Upper lobe of right lung (tissue), 1 donor: ENCODE data around the gene FRMD4A. TPM values are rescaled to one million over a fixed set of nuclear protein-coding genes. Genes with fewer than 3 reads are reported as not detected.
A peak's percentile ranks its signal among the peaks of the same experiment; 100 is the strongest.

Source experiments
- ATAC-seq: fragments of 200-7000 bp; cut with Tn5 transposase; one replicate; pipeline ENCODE4 v1.9.1; 2020; ENCODE audit warnings: mild to moderate bottlenecking, moderate library complexity
- DNase-seq: peaks from one replicate; pipeline ENCODE4 v3.0.0-alpha.2; 2020
- H3K27ac ChIP-seq: fragments of 200-600 bp; one replicate; pipeline ENCODE4 v1.8.0; 2022
- H3K27me3 ChIP-seq: fragments of 200-600 bp; one replicate; pipeline ENCODE4 v1.8.0; 2022; ENCODE audit warnings: mild to moderate bottlenecking
- H3K36me3 ChIP-seq: fragments of 200-600 bp; one replicate; pipeline ENCODE4 v1.8.0; 2022
- H3K4me1 ChIP-seq: fragments of 200-600 bp; one replicate; pipeline ENCODE4 v1.8.0; 2022
- H3K4me3 ChIP-seq: fragments of 200-600 bp; one replicate; pipeline ENCODE4 v1.8.0; 2022; ENCODE audit warnings: mild to moderate bottlenecking
- H3K9me3 ChIP-seq: fragments of 200-600 bp; one replicate; pipeline ENCODE4 v1.8.0; 2022
- intact Hi-C: fragments of 100-400 bp; cut with DNase I; formaldehyde crosslinking; loops from one replicate; pipeline ENCODE4 v1.11.0; 2022
- total RNA-seq: library from RNA; stranded (reverse); fragmentation: NEBNext Ultra II Directional; extraction: Animal tissue kit (Norgen Biotek cat#: 25700); gene quantifications from one replicate; pipeline ENCODE4 v1.2.1, GENCODE V29; 2021
- TF ChIP-seq, protein P1 (sequence below): fragments of 200-600 bp; IDR thresholded peaks from one replicate; pipeline ENCODE4 v1.8.0; 2022; ENCODE audit warnings: antibody characterized with exemption
- donor health status: DM: no; HTN: yes; CAD: no; lungs with severe emphysema.

FRMD4A gene
- total RNA-seq, 1 donor from 2014 or later, result 38.3 TPM

DNA sequence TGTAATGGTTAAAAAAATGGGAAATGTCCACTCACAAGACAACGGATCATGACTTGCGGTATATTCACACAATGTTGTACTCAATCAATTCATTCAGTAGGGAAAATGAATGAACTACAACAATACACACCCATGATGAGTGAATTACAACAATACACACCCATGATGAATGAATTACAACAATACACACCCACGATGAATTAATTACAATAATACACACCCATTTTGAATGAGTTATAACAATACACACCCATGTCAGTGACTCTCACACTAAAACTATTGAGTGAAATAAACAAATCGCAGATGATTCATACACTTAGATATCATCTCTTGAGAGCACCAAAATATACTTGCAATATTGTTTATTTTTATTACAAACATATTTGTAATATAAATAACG, 174.6 kb downstream of the FRMD4A start:
- H3K4me3 ChIP-seq, result no peak overlapping the region
- ATAC-seq (no peak), DNase-seq (no peak)
- H3K4me1 ChIP-seq, result no peaks in the 10 kb centered on the region
- H3K9me3 ChIP-seq, result no peaks in the 10 kb centered on the region
- H3K27ac ChIP-seq, result no peak overlapping the region
- intact Hi-C loops, result no loop called here
- H3K27me3 ChIP-seq, result no peaks in the 10 kb centered on the region
- TF ChIP-seq, protein P1, sequence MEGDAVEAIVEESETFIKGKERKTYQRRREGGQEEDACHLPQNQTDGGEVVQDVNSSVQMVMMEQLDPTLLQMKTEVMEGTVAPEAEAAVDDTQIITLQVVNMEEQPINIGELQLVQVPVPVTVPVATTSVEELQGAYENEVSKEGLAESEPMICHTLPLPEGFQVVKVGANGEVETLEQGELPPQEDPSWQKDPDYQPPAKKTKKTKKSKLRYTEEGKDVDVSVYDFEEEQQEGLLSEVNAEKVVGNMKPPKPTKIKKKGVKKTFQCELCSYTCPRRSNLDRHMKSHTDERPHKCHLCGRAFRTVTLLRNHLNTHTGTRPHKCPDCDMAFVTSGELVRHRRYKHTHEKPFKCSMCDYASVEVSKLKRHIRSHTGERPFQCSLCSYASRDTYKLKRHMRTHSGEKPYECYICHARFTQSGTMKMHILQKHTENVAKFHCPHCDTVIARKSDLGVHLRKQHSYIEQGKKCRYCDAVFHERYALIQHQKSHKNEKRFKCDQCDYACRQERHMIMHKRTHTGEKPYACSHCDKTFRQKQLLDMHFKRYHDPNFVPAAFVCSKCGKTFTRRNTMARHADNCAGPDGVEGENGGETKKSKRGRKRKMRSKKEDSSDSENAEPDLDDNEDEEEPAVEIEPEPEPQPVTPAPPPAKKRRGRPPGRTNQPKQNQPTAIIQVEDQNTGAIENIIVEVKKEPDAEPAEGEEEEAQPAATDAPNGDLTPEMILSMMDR, result no peak
- no peaks in the 10 kb centered on the region for H3K36me3 ChIP-seq

DNA sequence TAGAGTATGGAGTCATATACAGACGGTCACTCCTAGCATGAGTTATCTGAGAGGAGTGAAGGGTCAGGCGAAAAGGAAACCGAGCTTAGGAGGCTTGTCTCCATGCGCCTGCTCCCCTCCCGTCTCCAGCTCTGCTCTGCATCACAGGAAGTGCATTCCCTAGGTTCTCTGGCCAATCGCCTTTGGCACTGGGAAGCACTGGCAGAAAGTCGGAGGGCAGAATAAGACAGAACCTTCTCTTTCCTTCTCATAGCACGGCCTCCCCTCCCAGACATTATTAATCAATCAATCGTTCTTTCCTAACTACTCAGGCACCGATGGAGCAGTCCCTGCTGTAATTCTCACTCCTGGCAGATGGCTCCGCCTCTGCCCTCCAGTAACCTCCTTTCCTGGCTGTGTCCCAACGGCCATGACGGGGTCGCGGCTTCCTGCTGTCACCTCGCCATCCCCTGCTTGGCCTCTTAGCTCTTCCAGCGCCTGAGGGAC, 177.1 kb downstream of the FRMD4A start:
- Histone ChIP-seq H3K27ac (no peak overlapping the region), H3K27me3 (no peaks in the 10 kb centered on the region), H3K4me3 (peak overlapping the region; percentile 3), H3K4me1 (no peaks in the 10 kb centered on the region), H3K36me3 (no peaks in the 10 kb centered on the region), H3K9me3 (no peaks in the 10 kb centered on the region)
- DNase-seq (no peak), ATAC-seq (no peak)
- TF ChIP-seq, protein P1, result no peak
- intact Hi-C loops, result no loop called here

DNA sequence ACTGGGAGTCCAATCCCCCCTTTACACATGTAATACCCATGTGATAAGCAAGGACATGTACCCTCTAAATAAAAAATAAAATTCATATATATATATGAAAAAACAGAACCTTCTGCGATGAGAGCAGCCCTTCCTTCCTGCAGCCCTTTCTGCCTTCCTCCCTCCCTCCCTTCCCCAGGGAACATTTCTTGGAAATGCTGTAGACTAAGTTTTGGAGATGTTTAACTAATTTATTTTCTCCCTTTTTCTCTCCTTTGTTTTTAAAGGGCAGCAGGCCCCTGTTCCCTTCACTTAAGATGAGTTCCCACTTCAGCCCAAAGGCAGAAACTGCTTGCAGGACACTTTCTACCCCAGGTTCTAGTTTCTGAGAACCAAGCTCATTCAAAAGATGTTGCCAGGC, 179.2 kb downstream of the FRMD4A start:
- intact Hi-C loops, result no loop called here
- DNase-seq (no peak), ATAC-seq (no peak)
- Histone ChIP-seq H3K9me3 (no peaks in the 10 kb centered on the region), H3K27me3 (no peaks in the 10 kb centered on the region), H3K4me1 (no peaks in the 10 kb centered on the region), H3K27ac (no peak overlapping the region), H3K36me3 (no peaks in the 10 kb centered on the region), H3K4me3 (no peak overlapping the region)
- TF ChIP-seq, protein P1, result no peak

DNA sequence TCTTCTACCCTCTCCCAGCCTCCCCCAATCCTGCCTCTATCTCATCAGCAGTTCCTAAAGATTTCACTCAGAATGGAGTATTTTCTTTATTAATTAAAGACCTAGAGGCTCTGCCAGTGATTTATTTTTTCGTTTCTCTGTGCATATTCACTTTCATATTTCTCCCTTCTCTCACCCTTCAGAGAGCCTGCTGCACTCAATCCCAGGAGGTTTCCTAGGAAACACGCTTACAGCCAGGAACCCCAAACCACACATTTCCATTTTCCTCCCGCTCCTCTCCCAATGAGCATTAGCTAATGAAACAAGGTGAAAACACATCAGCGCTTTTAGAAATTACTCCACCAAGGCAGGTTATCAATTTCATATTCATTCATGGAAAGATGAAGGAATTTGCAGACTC, 180.2 kb downstream of the FRMD4A start:
- Histone ChIP-seq H3K27ac (no peak overlapping the region), H3K36me3 (no peaks in the 10 kb centered on the region), H3K4me1 (no peaks in the 10 kb centered on the region), H3K27me3 (no peaks in the 10 kb centered on the region), H3K9me3 (no peaks in the 10 kb centered on the region), H3K4me3 (no peak overlapping the region)
- DNase-seq (no peak), ATAC-seq (no peak)
- TF ChIP-seq, protein P1, result no peak
- intact Hi-C loops, result no loop called here

DNA sequence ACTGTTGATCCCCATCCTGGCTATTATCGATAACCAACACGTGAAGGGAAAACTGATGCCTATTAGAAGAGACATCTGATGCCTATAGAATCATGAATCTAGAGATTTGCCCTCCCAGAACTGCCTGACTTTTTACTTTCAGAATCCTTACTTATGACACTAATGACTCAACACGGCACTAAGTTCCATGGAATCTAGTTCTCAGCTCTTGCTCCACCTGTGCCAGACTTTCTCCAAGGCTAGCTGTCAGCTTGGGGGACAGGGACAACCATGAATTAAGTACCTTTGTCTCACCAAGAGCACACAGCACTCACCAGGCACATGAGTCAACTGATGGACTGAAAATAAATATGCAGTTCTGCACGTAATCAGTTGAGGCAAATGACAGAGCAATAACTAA, 184.2 kb downstream of the FRMD4A start:
- no peak overlapping the region for H3K4me3 ChIP-seq
- intact Hi-C loops, result no loop called here
- TF ChIP-seq, protein P1, result no peak
- DNase-seq (no peak), ATAC-seq (no peak)
- no peaks in the 10 kb centered on the region for H3K4me1 ChIP-seq
- H3K36me3 ChIP-seq, result no peaks in the 10 kb centered on the region
- no peak overlapping the region for H3K27ac ChIP-seq
- H3K27me3 ChIP-seq, result peaks cover 5% of the 10 kb centered on the region
- H3K9me3 ChIP-seq, result no peaks in the 10 kb centered on the region

DNA sequence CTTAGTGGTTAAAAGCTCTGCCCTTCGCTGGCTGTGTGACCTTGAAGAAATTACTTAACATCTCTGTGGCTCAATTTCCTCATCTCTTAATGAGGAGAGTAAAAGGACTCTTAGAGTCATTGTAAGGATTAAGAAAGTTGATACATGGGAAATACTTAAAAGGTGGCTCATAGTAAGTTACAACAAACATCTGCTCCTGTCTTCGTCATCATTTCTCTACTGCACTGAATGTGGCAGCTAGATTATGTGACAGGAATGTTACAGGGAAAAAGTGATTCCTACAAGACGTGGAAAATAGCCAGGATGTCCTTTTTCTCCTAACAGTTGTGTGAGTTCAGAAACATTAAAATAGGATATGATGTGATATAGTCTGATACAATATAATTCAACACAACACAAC, 184.7 kb downstream of the FRMD4A start:
- H3K27me3 ChIP-seq, result peaks cover 5% of the 10 kb centered on the region
- no peaks in the 10 kb centered on the region for H3K36me3 ChIP-seq
- H3K9me3 ChIP-seq, result no peaks in the 10 kb centered on the region
- H3K4me3 ChIP-seq, result no peak overlapping the region
- TF ChIP-seq, protein P1, result no peak
- no peaks in the 10 kb centered on the region for H3K4me1 ChIP-seq
- no peak for ATAC-seq
- DNase-seq, result no peak
- no peak overlapping the region for H3K27ac ChIP-seq
- intact Hi-C loops, result no loop called here
